ENCODE data around the gene CEP162.

GRCh38 chr6:84089081-84089480 lies 138.4 kb downstream of the CEP162 start:
- no peak for TF ChIP-seq EZH2phosphoT487 (IDR thresholded peaks at IDR 0.05; ENCODE audit: borderline replicate concordance, low read length)
- TF ChIP-seq CTCF (IDR thresholded peaks at IDR 0.05; ENCODE audit: low read depth, low read length, poor library complexity, severe bottlenecking), result no peak
